NCI-H2227 treated with DMSO at 0.1 percent for 48 hours (cell line): ENCODE results near the gene SMARCD3.

Source experiments
- DNase-seq: peaks from one replicate; lab custom pipeline; 2025; lab: John Stamatoyannopoulos, UW

Gene SMARCD3

DNA sequence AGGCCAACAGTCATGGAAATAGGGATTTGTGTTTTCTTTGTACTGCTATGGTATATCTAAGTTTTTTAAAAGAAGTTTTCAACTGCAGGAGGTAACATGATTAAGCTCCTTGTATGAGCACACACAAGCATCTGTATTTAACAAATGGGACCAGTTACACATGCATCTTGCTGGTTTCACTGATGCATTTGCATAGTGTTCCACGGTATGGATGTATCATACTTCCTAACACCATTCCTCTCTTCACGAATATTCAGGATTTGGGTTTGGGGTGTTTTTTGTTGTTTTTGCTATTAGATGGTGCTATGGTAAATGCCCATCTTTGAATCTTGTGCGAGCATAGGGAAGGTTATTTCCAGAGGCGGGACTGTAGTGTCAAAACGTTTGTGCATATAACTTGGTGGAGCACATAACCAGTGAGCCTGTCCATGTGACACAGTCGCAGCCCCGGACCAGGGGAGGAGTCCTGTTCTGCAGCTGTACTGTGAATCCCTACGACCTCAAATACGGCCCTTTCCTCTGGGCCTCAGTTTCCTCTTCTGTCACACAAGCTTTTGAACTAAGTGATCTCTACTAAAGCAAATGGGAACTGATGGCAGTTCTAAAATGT, 40.1 kb downstream of the SMARCD3 start:
- no peak for DNase-seq

DNA sequence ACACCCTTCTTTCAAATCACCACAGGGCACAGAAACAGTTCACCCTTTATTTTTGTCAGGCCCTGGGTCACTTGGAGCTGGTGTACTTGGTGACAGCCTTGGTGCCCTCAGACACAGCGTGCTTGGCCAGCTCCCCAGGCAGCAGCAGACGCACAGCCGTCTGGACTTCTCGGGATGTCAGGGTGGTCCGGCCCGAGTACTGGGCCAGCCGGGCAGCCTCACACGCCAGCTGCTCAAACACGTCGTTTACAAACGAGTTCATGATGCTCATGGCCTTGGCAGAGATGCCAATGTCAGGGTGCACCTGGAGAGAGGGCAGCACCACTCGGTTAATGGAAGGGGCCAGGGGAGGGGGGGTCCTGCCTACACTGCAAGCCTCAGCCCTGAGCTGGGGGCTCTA, 40.7 kb downstream of the SMARCD3 start:
- no peak for DNase-seq

DNA sequence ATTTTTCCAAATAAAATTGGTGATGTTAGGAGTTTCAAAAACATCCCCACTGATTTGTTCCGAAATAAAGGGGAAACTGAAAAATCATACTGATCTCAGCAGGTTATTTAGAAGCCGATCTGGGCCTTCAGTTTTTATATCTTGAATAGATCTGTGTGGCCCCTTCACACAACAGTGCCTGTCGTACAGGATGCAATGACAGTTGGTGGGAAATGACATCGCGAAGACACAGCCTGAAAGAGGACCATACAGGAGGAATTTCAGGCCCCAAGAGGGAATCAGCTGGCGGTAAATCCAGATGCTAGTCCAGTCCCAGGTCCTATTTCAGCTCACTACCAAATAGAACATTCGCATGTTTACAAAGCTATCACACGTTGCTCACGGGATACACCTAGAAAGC, 41.2 kb downstream of the SMARCD3 start:
- DNase-seq: no peak

DNA sequence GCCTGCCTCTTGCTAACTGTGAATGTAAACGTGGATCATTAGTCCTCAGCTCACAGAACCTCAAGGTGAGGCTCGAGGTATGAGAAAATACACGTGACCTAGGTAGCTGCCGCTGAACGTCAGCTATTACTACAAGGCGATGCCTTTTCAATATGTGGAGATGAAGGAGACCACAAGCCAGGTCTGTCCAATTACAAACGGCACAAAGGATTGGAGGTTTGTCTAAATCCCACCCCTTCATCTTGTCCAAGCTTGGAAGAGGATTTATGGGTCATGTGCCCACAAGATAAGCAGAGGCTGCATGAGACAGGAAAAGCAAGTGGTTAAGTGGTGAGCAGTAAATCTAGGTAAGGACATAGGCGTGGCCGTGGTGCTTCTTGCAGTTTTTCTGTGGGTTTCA, 41.6 kb downstream of the SMARCD3 start:
- DNase-seq: no peak

DNA sequence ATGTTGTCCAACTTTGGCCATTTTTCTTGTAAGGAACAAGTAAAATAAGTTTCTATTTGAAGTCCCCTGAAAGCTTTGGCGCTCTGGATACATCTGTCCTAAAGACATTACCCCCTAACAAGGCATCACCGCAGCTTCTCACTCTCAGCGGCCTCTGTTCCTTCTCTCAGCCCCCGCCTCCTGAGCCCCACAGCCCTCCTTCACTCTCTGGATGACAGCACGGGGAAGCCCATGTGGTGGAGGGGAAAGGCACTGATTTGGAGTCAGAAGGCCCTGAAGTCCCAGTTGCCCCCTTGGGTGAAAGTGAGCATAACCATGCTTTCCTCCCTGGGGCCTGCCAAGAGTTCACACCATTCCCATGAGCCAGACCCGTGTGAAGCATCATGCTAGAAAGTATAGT, 42.8 kb downstream of the SMARCD3 start:
- no peak for DNase-seq

DNA sequence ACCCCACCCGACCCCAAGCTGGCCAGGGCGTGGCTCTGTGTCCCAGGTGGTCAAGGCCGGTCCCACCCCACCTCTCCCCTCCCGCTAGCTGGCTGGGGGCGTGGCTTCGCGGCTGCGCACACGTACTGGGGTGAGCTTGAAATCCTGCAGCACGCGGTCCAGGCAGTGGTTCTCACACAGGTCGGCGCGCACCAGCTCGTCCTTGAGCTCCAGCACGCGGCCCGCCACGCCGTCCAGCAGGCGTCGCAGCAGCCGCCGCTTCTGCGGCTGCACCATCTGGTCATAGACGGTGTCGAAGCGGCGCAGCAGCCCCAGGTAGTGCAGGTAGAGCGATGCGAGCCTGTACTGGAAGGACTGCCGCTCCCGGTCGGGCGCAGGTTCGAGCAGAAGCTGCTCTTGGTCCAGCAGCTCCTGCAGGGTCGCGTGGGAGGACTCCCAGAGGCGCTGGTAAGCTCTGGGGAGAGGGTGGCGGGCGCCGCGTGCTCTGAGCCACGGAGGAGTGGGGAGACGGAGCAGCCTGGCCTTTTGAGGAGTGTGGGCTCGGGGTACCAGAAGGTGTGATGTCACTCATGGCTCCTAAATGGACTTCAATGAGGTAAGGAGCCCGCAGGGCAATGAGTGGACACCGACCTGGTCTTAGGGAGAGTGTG, 44.0 kb downstream of the SMARCD3 start:
- no peak for DNase-seq

DNA sequence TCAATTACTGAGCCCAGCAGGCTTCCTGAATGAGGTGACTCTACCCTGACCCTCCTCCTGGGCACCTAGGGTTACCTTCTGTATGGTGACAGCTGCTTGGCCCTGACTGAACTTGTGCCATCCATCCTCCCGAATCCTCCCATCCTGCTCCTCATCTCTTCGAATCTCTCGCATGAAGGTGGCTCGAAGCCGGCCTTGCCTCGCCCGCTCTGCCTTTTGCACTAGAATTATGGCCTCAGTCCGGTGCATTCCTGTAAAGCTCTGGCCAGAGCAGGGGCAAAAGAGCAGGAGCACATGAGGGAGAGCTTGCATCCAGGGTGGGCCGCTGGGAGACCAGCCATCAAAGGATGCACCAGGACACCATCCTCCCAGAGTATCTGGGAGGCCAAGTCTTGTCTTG, 45.7 kb downstream of the SMARCD3 start:
- DNase-seq: no peak

DNA sequence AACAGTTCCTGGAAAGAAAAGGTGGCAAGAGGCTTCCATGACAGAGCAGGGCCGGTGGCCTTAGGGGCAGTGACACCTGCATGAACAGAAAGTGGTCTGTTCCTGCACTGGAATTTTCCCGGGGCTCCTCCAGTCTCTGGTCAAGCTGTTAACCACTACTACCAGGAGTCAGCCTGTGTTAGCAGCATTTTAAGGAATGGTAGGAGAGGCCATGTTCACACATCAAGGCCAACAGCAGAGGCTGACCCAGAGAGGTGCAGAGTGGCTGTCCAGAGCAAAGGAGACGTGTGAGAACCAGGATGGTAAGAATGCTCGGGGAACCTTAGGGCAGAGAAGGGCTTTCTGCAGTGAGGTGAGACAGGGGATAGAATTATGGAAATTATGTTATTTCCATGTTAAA, 46.7 kb downstream of the SMARCD3 start:
- DNase-seq: no peak

DNA sequence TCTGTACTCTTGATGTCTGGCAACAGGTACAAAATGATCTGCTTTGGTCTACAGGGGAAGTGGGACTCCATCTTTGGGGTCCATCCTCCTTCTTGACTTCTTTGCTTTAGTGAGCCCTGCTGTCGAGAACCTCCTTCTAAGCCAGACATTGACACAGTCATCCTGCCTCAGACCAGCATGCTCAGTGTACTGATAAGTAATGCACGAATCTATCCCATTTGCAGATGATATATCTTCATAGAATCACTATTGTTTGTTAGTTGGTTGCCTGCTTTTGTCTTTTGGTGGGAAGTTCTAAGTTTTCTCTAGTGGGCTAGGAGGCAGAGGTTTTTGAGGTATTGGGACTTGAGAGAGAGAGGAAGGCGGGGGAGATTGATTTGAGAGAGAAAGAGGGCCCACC, 47.1 kb downstream of the SMARCD3 start:
- no peak for DNase-seq

DNA sequence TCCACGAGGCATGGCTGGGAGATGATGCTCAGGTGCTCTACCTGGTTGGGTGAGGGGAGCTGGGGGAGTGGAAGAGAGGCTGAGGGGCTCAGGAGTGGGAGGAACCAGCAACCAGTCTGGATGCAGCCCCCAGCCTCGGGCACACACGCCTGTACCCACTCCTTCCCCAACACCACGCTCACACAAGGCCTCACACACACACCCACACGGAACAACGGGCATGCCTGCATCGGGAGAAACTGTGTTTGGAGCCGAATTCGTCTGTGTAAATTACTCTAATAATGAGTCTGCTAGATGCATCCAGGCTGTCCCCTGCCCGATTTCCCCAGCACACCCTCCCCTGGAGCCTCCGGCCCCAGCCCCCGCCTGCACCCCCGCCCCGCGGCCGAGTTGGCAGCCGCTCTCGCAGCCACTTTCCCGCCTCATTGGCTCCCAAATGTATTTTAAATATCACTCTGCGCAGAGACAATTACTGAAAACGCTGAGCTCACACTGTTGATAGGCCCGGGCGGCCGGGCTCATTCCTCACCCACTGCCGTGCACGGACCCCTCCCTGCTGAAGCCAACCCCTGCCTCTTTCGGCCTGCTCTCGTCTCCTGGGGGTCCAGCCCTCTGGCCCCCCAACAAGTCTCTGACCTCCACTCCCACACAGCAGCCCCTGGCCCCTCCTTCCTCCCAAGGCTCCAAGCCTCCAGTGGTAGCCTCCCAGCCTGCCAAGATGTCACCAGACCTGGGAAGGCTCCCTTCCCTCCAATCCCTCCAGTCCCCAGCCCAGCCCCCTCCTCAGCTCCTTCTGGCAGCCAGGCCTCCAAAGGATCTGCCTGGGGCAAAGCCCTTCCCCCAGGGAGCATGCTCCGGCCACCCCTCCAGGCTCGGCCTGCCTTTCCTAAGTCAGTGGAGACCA, 49.3 kb downstream of the SMARCD3 start:
- DNase-seq: peak; percentile 74

DNA sequence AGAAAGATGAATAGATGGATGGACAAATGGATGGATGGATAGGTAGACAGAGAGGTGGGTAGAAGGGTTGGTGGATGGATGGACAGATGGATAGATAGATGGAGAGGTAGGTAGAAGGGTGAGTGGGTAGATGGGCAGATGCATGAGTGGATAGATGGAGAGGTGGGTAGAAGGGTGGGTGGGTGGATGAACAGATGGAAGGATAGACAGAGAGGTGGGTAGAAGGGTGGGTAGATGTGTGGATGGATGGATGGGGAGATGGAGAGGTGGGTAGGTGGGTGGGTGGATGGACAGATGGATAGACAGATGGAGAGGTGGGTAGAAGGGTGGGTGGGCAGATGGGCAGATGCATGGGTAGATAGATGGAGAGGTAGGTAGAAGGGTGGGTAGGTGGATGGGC, 50.6 kb downstream of the SMARCD3 start:
- DNase-seq: no peak

DNA sequence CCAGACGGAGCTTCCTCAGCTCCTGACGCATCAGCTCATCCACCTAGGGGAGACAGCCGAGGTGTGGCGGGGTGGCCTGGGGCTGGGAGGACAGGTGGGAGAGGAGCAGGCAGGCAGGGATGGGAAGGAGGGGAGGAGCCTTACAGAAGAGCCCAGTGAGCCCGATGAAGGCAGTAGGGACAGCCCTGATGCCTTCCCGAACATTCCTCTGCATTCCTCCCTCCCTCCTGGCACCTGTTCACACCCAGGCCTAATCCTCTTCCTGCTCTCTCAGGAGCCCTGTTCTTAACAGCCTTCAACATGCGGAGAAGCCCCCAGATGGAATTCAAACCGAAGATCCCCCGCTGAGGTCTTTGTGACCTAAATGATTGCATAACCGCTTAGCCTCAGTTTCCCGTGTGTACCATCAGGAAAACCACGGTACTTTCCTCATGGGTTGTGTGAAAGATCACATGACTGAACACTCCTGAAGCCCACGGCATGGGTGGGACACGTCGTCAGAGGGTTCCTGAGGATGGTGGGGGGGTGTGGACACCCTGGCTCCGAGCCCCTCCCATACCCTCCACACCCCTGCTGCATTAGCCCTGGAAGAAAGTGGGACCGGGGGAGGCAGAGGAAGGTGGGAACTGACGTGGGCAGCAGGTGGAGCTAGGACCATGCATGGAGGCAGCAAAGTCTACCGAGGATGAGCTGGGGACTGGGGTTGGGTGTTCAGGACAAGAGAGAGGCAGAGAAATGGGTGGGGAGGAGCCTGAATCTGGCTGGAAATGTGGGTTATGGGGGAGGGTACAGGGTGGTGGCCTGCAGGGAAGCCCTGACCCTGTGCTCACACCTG, 52.7 kb downstream of the SMARCD3 start:
- no peak for DNase-seq

DNA sequence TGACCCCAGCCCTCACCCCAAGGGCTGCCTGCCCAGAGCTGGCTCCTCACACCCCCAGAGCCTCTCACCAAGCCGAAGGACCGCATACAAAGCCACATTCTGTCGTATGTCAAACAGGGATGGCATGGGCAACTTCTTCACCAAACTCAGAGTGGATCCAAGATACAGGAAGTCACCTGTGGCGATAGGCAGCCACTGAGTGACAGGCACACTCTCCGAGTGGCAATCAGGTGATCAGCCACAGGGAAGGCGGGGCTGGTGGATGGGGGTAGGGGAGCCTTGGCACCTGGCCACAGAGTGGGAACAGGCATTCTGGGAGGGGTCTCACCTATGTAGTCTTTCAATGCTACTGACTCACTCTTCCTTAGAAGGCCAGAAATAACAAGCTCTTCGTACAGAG, 54.3 kb downstream of the SMARCD3 start:
- DNase-seq: no peak

DNA sequence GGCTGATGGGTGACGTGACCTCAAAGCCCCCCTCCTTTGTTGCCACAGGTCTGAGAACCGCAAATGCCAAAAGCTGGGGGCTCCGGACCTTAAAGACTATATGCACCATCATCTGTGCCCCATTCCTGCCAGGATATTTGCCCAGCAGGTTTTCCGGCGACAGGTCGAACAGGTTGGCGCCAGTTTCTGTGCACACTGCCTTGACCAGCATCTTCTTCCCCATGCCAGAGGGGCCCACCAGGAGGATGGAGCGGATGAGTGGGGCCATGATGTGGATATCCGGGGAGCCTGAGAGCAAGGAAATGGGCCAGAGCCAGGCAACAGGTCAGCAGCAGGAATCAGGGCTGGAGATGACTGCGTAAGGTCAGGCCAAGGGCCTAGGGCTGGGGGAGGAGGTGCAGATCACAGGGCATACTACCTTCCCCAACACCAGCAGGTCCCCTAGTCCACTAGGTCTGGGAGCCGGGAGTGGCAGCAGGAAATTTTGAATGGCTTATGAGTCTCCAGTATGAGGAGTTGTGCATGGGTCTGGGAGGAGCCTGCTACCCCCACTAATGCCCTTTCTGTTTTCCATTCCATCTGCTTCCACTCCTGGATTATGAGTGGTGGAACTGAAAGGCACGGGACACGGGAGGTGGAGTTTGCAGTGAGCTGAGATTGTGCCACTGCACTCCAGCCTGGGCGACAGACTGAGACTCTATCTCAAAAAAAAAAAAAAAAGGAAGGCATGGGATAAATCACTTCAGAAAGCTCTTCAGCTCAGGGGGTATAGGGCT, 55.1 kb downstream of the SMARCD3 start:
- no peak for DNase-seq

DNA sequence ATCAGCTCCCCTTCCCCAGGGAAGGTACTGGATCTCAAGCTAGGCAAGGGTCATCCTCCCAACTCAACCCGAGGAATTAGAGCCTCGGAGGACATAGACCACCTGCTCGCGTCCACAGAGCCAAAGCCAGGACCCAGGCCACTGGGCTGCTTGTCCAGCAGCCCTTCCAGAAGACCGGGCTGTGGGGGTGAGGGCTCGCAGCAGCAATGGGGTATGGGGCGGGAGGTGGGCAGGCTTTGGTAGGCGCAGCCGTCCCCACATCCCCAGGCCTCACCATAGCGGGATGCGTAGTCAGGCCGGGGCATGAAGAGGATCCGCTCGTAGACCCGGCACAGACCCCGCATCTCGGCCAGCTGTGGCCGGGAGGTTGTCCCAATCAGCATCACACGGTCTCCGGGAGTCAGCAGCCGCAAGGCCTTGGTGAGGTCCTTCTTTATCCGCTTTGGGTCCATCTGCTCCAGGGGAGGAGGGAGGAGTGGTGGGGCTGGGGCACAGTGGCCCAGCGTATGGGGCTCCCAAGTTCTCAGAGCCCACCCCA, 56.4 kb downstream of the SMARCD3 start:
- DNase-seq: no peak

DNA sequence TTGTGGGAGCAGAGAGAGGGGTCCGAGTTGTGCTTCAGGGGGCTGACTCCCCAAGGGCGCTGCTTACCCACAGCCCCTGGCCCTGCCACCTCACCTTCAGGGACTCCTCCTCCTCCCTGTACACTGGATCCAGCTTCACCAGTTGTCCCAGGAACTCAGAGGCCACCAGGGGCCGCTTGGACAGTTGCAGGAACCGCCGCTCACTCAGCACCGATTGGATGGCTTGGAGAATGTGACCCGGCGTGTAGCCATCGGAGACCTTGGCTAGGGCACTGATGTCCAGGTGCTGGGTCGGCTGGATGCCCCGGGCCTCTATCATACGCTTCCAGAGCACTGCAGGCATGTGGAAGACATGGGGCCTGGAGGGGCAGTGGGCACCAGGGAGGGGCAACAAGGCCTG, 57.0 kb downstream of the SMARCD3 start:
- DNase-seq: no peak

DNA sequence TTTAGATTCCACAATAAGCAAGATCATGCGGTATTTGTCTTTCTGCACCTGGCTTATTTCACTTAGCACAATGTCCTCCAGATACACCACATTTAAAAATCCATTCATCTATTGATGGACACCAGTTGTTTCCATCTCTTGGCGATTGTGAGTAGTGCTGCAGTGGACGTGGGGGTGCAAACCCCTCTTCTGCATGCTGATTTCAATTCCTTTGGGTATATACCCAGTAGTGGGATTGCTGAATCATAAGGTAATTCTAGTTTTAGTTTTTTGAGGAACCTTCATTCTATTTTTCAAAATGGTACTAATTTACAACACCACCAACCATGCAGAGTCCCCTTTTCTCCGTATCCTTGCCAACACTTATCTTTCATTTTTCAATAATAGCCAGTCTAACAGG, 59.5 kb downstream of the SMARCD3 start:
- DNase-seq: no peak
